Subcutaneous adipose tissue (tissue), 4 donors: Measurements from ENCODE around the gene CCDC93. TPM values are rescaled to one million over a fixed set of nuclear protein-coding genes. Genes with fewer than 3 reads are reported as not detected.

Experiments
- CTCF ChIP-seq: fragments of 450-650 bp; IDR thresholded peaks from one replicate; pipeline ENCODE4 v1.5.1; 2016; ENCODE audit warnings: low read depth, mild to moderate bottlenecking, control low read depth, antibody characterized with exemption, moderate library complexity
- total RNA-seq, 4 donors: library from RNA; depleted of rRNA; stranded (reverse); fragments of >200 nt; gene quantifications; one replicate each; pipeline ENCODE4 v1.1.0, GENCODE V29; 2016

CCDC93 gene
- total RNA-seq, 4 donors from 2014 or later: 30.3 to 47.9 (median 32.7) TPM

- TF ChIP-seq CTCF: no peak
These were observed 31.0 kb upstream of the CCDC93 start for GRCh38 chr2:118044854-118045253.

GRCh38 chr2:118044103-118044716 is 30.3 kb upstream of the CCDC93 start:
- TF ChIP-seq CTCF: no peak

- no peak for TF ChIP-seq CTCF
These were observed 27.0 kb upstream of the CCDC93 start for GRCh38 chr2:118040891-118041290.

- no peak for TF ChIP-seq CTCF
These were observed 18.5 kb upstream of the CCDC93 start for GRCh38 chr2:118032169-118033013.

- TF ChIP-seq CTCF: no peak
These were observed 17.7 kb upstream of the CCDC93 start for GRCh38 chr2:118031566-118031965.

GRCh38 chr2:118029025-118029424 is 15.2 kb upstream of the CCDC93 start:
- TF ChIP-seq CTCF: no peak

- no peak for TF ChIP-seq CTCF
These were observed 7.5 kb upstream of the CCDC93 start for GRCh38 chr2:118021356-118021755.
